Calu3 (cell line): ENCODE data around the gene ARRDC4. TPM values are rescaled to one million over a fixed set of nuclear protein-coding genes. Genes with fewer than 3 reads are reported as not detected.

Experiments used
- BruUV-seq: library from RNA; stranded (reverse); fragments of 400-500 nt; replicated peaks from 2 replicates; lab custom pipeline; 2021; lab: Mats Ljungman, UMichigan
- CTCF ChIA-PET: fragments of 300-600 bp; sonication (Branson Sonifier 250); formaldehyde crosslinking; loops from one replicate; lab custom pipeline; 2022; ENCODE audit warnings: antibody characterized with exemption; lab: Charles Lee
- DNase-seq: peaks from one replicate; pipeline ENCODE4 v3.0.0; 2022
- H3K27ac Mint-ChIP-seq: one replicate; pipeline ENCODE4 v1.8.0; 2022; ENCODE audit warnings: mixed read lengths; ENCODE audit not compliant: unreplicated experiment
- H3K27me3 Mint-ChIP-seq: one replicate; pipeline ENCODE4 v1.8.0; 2022; ENCODE audit warnings: mixed read lengths; ENCODE audit not compliant: unreplicated experiment
- H3K36me3 Mint-ChIP-seq: one replicate; pipeline ENCODE4 v1.8.0; 2022; ENCODE audit warnings: mild to moderate bottlenecking, moderate library complexity, mixed read lengths; ENCODE audit not compliant: insufficient read depth, unreplicated experiment
- H3K4me1 Mint-ChIP-seq: one replicate; pipeline ENCODE4 v1.8.0; 2022; ENCODE audit warnings: mild to moderate bottlenecking, low read depth, mixed read lengths; ENCODE audit not compliant: unreplicated experiment
- H3K4me3 Mint-ChIP-seq: one replicate; pipeline ENCODE4 v1.8.0; 2022; ENCODE audit warnings: mild to moderate bottlenecking, low read depth, moderate library complexity, mixed read lengths; ENCODE audit not compliant: unreplicated experiment
- H3K9me3 Mint-ChIP-seq: one replicate; pipeline ENCODE4 v1.8.0; 2022; ENCODE audit warnings: low read depth, mixed read lengths; ENCODE audit not compliant: unreplicated experiment
- intact Hi-C: fragments of 100-400 bp; cut with micrococcal nuclease; formaldehyde crosslinking; loops from one replicate; pipeline ENCODE4 v1.10.0; 2022; ENCODE audit not compliant: unreplicated experiment
- total RNA-seq: library from RNA; stranded (reverse); gene quantifications from 2 replicates; pipeline ENCODE4 v1.2.3, GENCODE V29; 2022
- TF ChIP-seq, protein P1 (sequence below): fragments of 200-600 bp; IDR thresholded peaks from one replicate; pipeline ENCODE4 v1.8.0; 2022; ENCODE audit warnings: antibody characterized with exemption; ENCODE audit not compliant: unreplicated experiment

ARRDC4 gene
- total RNA-seq, 1 experiment from 2014 or later = 3.0 TPM

GRCh38 chr15:97959724-97960363 is 659 bp upstream of the ARRDC4 start:
- peak overlapping the region; percentile 98 for H3K27ac Mint-ChIP-seq
- peak overlapping the region; percentile 93 for H3K4me3 Mint-ChIP-seq
- H3K27me3 Mint-ChIP-seq = no peaks in the 10 kb centered on the region
- peaks cover 32% of the 10 kb centered on the region for H3K4me1 Mint-ChIP-seq
- intact Hi-C loops = loop anchor here (2.0 kb wide), 2 partner anchors 35 to 51 kb away; no protein-coding TSS in a partner anchor
- TSS peak; percentile 29 for BruUV-seq
- peaks cover 25% of the 10 kb centered on the region for H3K36me3 Mint-ChIP-seq
- CTCF ChIA-PET = interaction anchor here (1.0 kb wide), 1 partner anchor 36 kb away, joined by 6 read pairs; no protein-coding TSS in a partner anchor
- no peak for DNase-seq
- TF ChIP-seq, protein P1, sequence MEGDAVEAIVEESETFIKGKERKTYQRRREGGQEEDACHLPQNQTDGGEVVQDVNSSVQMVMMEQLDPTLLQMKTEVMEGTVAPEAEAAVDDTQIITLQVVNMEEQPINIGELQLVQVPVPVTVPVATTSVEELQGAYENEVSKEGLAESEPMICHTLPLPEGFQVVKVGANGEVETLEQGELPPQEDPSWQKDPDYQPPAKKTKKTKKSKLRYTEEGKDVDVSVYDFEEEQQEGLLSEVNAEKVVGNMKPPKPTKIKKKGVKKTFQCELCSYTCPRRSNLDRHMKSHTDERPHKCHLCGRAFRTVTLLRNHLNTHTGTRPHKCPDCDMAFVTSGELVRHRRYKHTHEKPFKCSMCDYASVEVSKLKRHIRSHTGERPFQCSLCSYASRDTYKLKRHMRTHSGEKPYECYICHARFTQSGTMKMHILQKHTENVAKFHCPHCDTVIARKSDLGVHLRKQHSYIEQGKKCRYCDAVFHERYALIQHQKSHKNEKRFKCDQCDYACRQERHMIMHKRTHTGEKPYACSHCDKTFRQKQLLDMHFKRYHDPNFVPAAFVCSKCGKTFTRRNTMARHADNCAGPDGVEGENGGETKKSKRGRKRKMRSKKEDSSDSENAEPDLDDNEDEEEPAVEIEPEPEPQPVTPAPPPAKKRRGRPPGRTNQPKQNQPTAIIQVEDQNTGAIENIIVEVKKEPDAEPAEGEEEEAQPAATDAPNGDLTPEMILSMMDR = no peak
- peaks cover 3% of the 10 kb centered on the region for H3K9me3 Mint-ChIP-seq

DNA sequence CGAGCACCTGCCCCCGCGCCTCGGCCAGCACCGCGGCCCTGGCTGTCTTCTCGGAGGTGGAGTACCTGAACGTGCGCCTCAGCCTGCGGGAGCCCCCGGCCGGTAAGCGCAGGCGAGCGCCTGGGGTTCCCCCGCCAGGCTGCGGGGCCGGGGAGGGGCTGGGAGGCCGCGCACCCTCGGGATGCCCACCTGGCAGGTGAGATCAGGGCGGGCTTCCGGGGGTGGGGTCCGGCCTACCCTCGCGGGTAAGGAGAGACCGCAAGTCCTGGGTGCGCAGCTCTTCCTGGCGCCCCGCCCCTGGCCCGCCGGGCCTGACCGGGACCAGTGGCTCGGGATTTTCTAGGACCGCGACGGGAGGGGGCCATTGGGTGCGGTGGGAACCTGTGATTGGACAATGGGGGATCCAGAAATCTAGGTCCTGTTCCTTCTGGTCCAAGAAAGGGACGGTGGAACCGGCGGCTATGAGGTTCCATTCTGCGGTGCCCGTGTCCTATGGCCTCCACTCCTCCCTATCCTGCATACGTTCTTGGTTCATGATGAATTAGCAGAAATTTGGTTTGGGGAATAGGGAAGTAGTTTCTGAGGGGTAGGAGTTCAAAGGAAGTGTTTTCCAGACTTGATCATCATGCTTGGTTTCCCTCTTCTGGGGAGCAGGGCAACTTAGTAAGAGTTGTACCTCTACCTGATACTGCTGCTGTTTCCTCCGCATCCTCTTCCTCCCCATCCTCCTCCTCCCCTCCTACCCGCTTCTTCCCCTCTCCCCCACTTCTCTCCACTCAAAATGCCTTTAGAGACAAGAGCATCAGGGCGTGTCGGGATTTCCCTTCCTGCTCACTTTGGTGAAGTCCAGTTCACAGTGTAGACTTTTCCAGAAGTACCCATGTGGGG is 808 bp downstream of the ARRDC4 start:
- peak overlapping the region; percentile 93 for H3K4me3 Mint-ChIP-seq
- no peak overlapping the region for H3K27ac Mint-ChIP-seq
- peak; percentile 48 for DNase-seq
- peaks cover 25% of the 10 kb centered on the region for H3K36me3 Mint-ChIP-seq
- TF ChIP-seq, protein P1 = no peak
- intact Hi-C loops = loop anchor here (2.0 kb wide), 2 partner anchors 33 to 53 kb away; no protein-coding TSS in a partner anchor
- H3K27me3 Mint-ChIP-seq = no peaks in the 10 kb centered on the region
- H3K4me1 Mint-ChIP-seq = peaks cover 32% of the 10 kb centered on the region
- BruUV-seq = no TSS peak
- H3K9me3 Mint-ChIP-seq = no peaks in the 10 kb centered on the region
- CTCF ChIA-PET = no interaction called here

GRCh38 chr15:97962263-97962662 is 1.8 kb downstream of the ARRDC4 start:
- Mint-ChIP-seq H3K9me3 (no peaks in the 10 kb centered on the region), H3K4me3 (no peak overlapping the region), H3K36me3 (peaks cover 25% of the 10 kb centered on the region), H3K27ac (no peak overlapping the region), H3K4me1 (peaks cover 32% of the 10 kb centered on the region), H3K27me3 (no peaks in the 10 kb centered on the region)
- CTCF ChIA-PET = no interaction called here
- TSS peak; percentile 47 for BruUV-seq
- no peak for DNase-seq
- TF ChIP-seq, protein P1 = no peak
- intact Hi-C loops = no loop called here

DNA sequence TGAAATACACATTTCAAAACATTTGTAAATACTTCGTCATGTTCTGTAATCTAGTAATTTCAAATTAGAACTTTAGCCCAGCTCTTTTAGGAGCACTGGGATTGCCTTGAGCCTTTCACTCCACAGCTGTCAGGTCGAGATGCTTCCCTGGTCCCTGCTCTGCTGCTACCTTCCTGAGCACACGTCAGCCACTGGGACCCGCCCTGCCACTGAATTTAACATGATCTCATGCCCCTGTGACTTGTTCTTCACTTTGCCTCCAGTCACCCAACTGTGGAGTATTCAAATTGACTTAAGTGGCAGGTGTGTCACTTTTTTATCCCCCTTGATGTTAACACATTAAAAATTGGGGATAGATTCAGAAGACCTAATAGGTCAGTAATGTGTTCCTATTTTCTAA is 3.3 kb downstream of the ARRDC4 start:
- peaks cover 25% of the 10 kb centered on the region for H3K36me3 Mint-ChIP-seq
- BruUV-seq = no TSS peak

More for the DNA sequence above, 3.3 kb downstream of the ARRDC4 start:
- DNase-seq = no peak
- intact Hi-C loops = no loop called here
- Mint-ChIP-seq H3K4me1 (peaks cover 32% of the 10 kb centered on the region), H3K4me3 (no peak overlapping the region), H3K27ac (no peak overlapping the region), H3K27me3 (no peaks in the 10 kb centered on the region), H3K9me3 (no peaks in the 10 kb centered on the region)
- CTCF ChIA-PET = no interaction called here
- TF ChIP-seq, protein P1 = no peak
